SJCRH30 (cell line): ENCODE measurements around the gene CALN1. TPM values are rescaled to one million over a fixed set of nuclear protein-coding genes. Genes with fewer than 3 reads are reported as not detected.
A peak's percentile ranks its signal among the peaks of the same experiment; 100 is the strongest.

Experiments used
- DNase-seq, 2 experiments: peaks; one replicate each; pipeline ENCODE4 v3.0.0-alpha.2; 2015 to 2020
- H3K27ac ChIP-seq: fragments of 250-450 bp; sonication (Bioruptor Pico); 2 replicates; pipeline ENCODE4 v1.5.1; 2020; ENCODE audit warnings: mild to moderate bottlenecking, moderate library complexity
- H3K27me3 ChIP-seq: fragments of 250-450 bp; sonication (Bioruptor Pico); 2 replicates; pipeline ENCODE4 v1.5.1; 2020; ENCODE audit warnings: mild to moderate bottlenecking, moderate library complexity
- H3K36me3 ChIP-seq: fragments of 250-450 bp; sonication (Bioruptor Pico); 2 replicates; pipeline ENCODE4 v1.5.1; 2020; ENCODE audit warnings: mild to moderate bottlenecking, moderate library complexity
- H3K4me1 ChIP-seq: fragments of 250-450 bp; sonication (Bioruptor Pico); 2 replicates; pipeline ENCODE4 v1.5.1; 2020; ENCODE audit warnings: mild to moderate bottlenecking, moderate library complexity
- H3K4me3 ChIP-seq: fragments of 250-450 bp; sonication (Bioruptor Pico); 2 replicates; pipeline ENCODE4 v1.5.1; 2020; ENCODE audit warnings: mild to moderate bottlenecking, moderate library complexity
- H3K9me3 ChIP-seq: fragments of 250-450 bp; sonication (Bioruptor Pico); replicated peaks from 2 replicates; pipeline ENCODE4 v1.5.1; 2020; ENCODE audit warnings: mild to moderate bottlenecking, moderate library complexity
- total RNA-seq: library from RNA; depleted of rRNA; stranded (reverse); fragments of >200 nt; shearing (Covaris generic); gene quantifications from 2 replicates; pipeline ENCODE4 v1.2.3, GENCODE V29; 2014

CALN1 gene
- total RNA-seq, 1 experiment from 2014 or later: 0.02 TPM

- Histone ChIP-seq H3K27ac (no peak overlapping the region), H3K27me3 (no peaks in the 10 kb centered on the region), H3K9me3 (no peaks in the 10 kb centered on the region), H3K4me3 (no peak overlapping the region), H3K4me1 (no peaks in the 10 kb centered on the region), H3K36me3 (no peaks in the 10 kb centered on the region)
- no peak for DNase-seq
Observed at GRCh38 chr7:72187179-72187578, 225.0 kb downstream of the CALN1 start.

GRCh38 chr7:72183835-72184234, 228.3 kb downstream of the CALN1 start:
- Histone ChIP-seq H3K4me1 (no peaks in the 10 kb centered on the region), H3K27ac (no peak overlapping the region), H3K4me3 (no peak overlapping the region), H3K9me3 (no peaks in the 10 kb centered on the region; the same call in 1 of the 2 replicates), H3K36me3 (no peaks in the 10 kb centered on the region), H3K27me3 (no peaks in the 10 kb centered on the region)
- DNase-seq: peak; percentile 14 to 54

GRCh38 chr7:72182036-72182435, 230.1 kb downstream of the CALN1 start:
- no peaks in the 10 kb centered on the region for H3K27me3 ChIP-seq
- no peak overlapping the region for H3K27ac ChIP-seq
- H3K36me3 ChIP-seq: no peaks in the 10 kb centered on the region
- no peak overlapping the region for H3K4me3 ChIP-seq
- H3K9me3 ChIP-seq: no peaks in the 10 kb centered on the region; the same call in 1 of the 2 replicates
- H3K4me1 ChIP-seq: no peaks in the 10 kb centered on the region
- no peak for DNase-seq

- Histone ChIP-seq H3K36me3 (no peaks in the 10 kb centered on the region), H3K4me3 (no peak overlapping the region), H3K27ac (no peak overlapping the region), H3K27me3 (no peaks in the 10 kb centered on the region), H3K9me3 (no peaks in the 10 kb centered on the region; the same call in 1 of the 2 replicates), H3K4me1 (no peaks in the 10 kb centered on the region)
- no peak for DNase-seq
Observed at GRCh38 chr7:72176875-72177274, 235.3 kb downstream of the CALN1 start.

GRCh38 chr7:72170475-72170874, 241.7 kb downstream of the CALN1 start:
- DNase-seq: no peak
- Histone ChIP-seq H3K27ac (no peak overlapping the region), H3K4me3 (no peak overlapping the region), H3K36me3 (no peaks in the 10 kb centered on the region), H3K4me1 (no peaks in the 10 kb centered on the region), H3K27me3 (no peaks in the 10 kb centered on the region), H3K9me3 (no peaks in the 10 kb centered on the region)

- Histone ChIP-seq H3K36me3 (no peaks in the 10 kb centered on the region), H3K27me3 (no peaks in the 10 kb centered on the region), H3K4me1 (no peaks in the 10 kb centered on the region), H3K4me3 (no peak overlapping the region), H3K27ac (no peak overlapping the region), H3K9me3 (peaks cover 12% of the 10 kb centered on the region)
- DNase-seq: no peak
Observed at GRCh38 chr7:72163271-72163670, 248.9 kb downstream of the CALN1 start.

DNA sequence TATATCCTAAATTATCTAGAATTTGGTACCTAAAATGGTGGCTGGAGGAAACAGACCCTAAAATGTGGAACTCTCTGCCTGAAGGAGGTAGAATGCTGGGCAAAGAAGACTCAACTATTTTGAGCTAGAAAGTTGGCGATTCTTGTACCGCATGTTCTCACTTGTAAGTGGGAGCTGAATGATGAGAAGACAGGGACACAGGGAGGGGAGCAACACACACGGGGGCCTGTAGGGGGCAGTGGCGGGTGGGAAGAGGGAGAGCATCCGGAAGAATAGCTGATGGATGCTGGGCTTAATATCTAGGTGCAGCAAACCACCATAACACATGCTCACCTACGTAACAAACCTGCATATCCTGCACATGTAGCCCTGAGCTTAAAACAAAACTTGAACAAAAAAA, 250.6 kb downstream of the CALN1 start:
- Histone ChIP-seq H3K4me3 (no peak overlapping the region), H3K9me3 (peaks cover 12% of the 10 kb centered on the region), H3K4me1 (no peaks in the 10 kb centered on the region), H3K27ac (no peak overlapping the region), H3K27me3 (no peaks in the 10 kb centered on the region), H3K36me3 (no peaks in the 10 kb centered on the region)
- DNase-seq: peak; percentile 10 to 46

GRCh38 chr7:72159911-72160310, 252.2 kb downstream of the CALN1 start:
- Histone ChIP-seq H3K4me1 (no peaks in the 10 kb centered on the region), H3K4me3 (no peak overlapping the region), H3K27ac (no peak overlapping the region), H3K36me3 (no peaks in the 10 kb centered on the region), H3K27me3 (no peaks in the 10 kb centered on the region), H3K9me3 (peaks cover 12% of the 10 kb centered on the region)
- no peak for DNase-seq

DNA sequence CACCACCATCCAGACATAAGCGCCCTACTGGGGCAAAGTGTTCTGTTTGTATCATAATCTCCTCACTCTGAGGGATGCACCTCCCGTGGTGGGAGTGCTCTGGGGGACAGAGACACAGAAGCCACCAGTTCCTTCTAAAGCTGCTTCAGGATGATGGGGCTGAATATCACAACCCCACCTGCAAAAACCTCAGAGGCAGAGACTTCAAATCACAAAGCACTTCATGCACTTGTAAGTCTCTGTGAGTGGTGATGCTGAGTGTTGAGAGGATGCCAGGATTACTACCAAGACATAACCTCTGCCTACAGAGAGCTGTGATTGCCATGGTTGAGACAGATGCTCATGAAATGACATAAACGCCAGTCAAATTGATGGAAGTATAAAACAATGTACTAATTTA, 255.5 kb downstream of the CALN1 start:
- H3K4me3 ChIP-seq: no peak overlapping the region
- DNase-seq: no peak
- no peaks in the 10 kb centered on the region for H3K27me3 ChIP-seq
- no peaks in the 10 kb centered on the region for H3K4me1 ChIP-seq
- H3K27ac ChIP-seq: no peak overlapping the region
- H3K36me3 ChIP-seq: no peaks in the 10 kb centered on the region
- no peaks in the 10 kb centered on the region for H3K9me3 ChIP-seq

- Histone ChIP-seq H3K9me3 (no peaks in the 10 kb centered on the region), H3K4me3 (no peak overlapping the region), H3K4me1 (no peaks in the 10 kb centered on the region), H3K36me3 (no peaks in the 10 kb centered on the region), H3K27ac (no peak overlapping the region), H3K27me3 (no peaks in the 10 kb centered on the region)
- DNase-seq: no peak
Observed at GRCh38 chr7:72153132-72153512, 259.0 kb downstream of the CALN1 start.

DNA sequence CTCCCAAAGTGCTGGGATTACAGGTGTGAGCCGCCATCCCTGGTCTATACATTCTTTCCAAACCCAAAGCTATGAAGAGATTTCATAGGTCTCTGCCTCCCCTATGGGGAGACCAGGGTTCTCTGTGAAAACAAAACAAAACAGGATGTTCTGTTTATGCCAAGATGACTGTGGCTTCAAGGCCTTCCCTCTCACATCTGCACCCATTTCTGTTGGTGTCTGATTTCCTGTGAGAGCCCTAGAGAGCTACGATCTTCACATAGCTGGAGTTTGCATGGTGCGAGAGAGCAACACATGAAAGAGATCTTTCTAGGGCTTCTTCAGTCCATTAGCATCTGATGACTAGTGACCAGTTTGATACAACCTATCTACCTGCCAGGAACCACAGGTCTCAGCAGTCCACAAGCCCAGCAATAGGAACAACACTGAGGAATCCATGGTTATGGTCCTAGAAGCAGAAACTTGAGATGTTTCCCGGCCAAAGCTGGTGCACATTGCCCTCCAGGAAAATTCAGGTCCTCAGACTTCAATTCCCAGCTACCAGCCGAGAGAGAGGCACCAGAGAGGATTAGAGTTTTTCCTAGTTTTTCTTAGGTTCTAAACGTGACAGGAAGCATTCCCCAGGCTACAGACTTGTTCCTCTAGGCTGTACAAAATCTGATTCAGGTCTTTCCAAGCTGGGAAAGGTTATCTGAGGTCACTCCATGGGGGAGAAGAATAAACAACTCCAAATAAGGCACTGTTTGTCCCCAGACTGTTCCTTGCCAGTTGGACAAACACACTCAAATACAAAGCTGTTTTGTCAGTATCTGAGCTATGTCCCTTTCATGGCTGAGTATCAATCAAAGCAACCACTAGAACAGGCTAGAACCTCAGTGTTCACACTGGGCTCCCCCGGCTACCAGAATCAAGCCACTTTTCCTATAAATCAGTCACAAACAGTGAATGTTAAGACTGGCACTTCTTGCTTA, 259.7 kb downstream of the CALN1 start:
- no peaks in the 10 kb centered on the region for H3K36me3 ChIP-seq
- DNase-seq: no peak
- H3K27me3 ChIP-seq: no peaks in the 10 kb centered on the region

DNA sequence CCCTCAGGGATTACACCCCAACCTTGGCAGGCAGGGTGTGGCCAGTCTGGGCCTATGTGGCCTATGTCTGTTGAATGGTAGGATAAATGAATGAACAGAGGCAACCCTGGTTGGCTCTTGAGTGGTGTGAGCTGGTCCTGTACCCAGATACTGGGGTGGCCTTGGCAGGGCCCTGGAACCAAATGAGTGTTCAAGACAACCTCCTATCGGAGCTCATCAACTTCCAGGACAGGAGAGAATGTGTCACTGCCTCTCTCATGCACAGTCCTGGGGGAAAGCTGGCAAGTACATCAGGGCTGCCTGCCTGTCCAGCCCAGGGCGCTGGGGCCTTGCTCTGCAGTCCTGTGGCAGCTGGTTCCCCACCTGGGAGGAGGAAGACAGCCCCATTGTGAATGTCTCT, 271.6 kb downstream of the CALN1 start:
- Histone ChIP-seq H3K4me1 (no peaks in the 10 kb centered on the region), H3K36me3 (no peaks in the 10 kb centered on the region), H3K4me3 (no peak overlapping the region), H3K9me3 (peaks cover 4% of the 10 kb centered on the region), H3K27me3 (no peaks in the 10 kb centered on the region), H3K27ac (no peak overlapping the region)
- DNase-seq: no peak

More for the DNA sequence above, 259.7 kb downstream of the CALN1 start:
- Histone ChIP-seq H3K4me3 (no peak overlapping the region), H3K4me1 (no peaks in the 10 kb centered on the region), H3K9me3 (no peaks in the 10 kb centered on the region), H3K27ac (no peak overlapping the region)

DNA sequence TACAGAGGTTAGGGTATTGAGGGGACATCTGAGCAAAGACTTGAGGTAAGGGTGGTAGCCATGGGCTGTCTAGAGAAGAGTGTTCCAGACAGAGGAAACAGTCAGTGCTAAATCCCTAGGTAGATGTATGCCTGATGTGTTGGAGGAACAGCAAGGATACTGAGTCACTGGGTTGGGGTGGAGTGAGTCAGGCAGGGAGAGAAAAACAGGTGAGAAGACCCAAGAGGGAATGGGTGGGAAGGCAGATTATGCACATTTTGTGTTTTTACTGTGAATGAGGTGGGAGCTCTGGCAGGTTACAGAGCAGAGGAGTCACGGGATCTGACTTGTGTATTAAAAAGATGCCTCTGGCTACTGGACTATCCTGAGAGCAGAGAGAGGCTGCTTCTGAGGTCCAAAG, 285.0 kb downstream of the CALN1 start:
- no peaks in the 10 kb centered on the region for H3K36me3 ChIP-seq
- H3K9me3 ChIP-seq: 0 out of 2 replicates have a peak, but pooled peaks cover 2% of the 10 kb centered on the region
- H3K27me3 ChIP-seq: peaks cover 8% of the 10 kb centered on the region; the same call in 1 of the 2 replicates
- no peaks in the 10 kb centered on the region for H3K4me1 ChIP-seq
- no peak overlapping the region for H3K4me3 ChIP-seq
- H3K27ac ChIP-seq: no peak overlapping the region
- no peak for DNase-seq

DNA sequence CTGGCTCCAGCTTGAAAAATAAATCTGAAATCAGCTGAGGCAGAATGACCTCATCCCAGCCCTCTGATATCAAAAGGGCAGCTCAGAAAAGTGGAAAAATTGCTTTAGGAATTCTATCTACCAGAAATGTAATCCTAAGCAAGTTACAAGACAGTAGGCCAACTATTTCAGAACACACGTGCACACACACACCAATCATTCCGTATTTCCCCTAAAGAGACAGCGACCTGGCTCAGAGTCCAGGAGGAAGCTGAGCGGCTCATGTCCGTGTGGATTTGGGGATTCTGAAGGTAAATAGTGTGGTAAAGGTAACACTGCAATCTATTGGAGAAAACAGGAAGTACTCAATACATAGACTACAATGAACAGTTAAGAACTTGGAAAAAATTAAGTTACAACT, 288.2 kb downstream of the CALN1 start:
- Histone ChIP-seq H3K27ac (no peak overlapping the region), H3K4me1 (no peaks in the 10 kb centered on the region), H3K9me3 (no peaks in the 10 kb centered on the region), H3K4me3 (no peak overlapping the region), H3K27me3 (peaks cover 8% of the 10 kb centered on the region; the same call in 1 of the 2 replicates), H3K36me3 (no peaks in the 10 kb centered on the region)
- no peak for DNase-seq

- H3K4me1 ChIP-seq: no peaks in the 10 kb centered on the region
- no peak overlapping the region for H3K27ac ChIP-seq
- no peaks in the 10 kb centered on the region for H3K9me3 ChIP-seq
- DNase-seq: no peak
- peaks cover 2% of the 10 kb centered on the region; the same call in 1 of the 2 replicates for H3K27me3 ChIP-seq
- H3K36me3 ChIP-seq: no peaks in the 10 kb centered on the region
- no peak overlapping the region for H3K4me3 ChIP-seq
Observed at GRCh38 chr7:72118366-72118765, 293.8 kb downstream of the CALN1 start.

DNA sequence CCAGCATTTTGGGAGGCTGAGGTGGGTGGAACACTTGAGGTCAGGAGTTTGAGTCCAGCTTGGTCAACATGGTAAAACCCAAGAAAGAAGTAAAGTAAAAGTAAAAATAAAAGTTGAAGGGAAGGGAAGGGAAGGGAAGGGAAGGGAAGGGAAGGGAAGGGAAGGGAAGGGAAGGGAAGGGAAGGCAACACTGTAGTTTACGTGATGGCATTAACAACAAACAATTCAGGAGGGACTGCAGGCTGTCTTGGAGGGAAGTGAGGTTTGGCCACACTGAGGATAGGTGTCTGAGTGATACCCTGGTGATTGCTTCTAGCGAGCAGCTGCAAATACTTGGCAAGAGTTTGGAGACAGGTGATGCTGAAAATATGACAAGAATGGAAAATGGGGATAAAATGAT, 298.0 kb downstream of the CALN1 start:
- H3K4me3 ChIP-seq: no peak overlapping the region
- H3K9me3 ChIP-seq: no peaks in the 10 kb centered on the region
- H3K27me3 ChIP-seq: no peaks in the 10 kb centered on the region
- no peaks in the 10 kb centered on the region for H3K4me1 ChIP-seq
- no peaks in the 10 kb centered on the region for H3K36me3 ChIP-seq
- no peak for DNase-seq
- H3K27ac ChIP-seq: no peak overlapping the region
